Stimulated activated CD8-positive, alpha-beta memory T cell treated with anti-CD3 and anti-CD28 coated beads, Interleukin-15, amount 100 ng/mL, for 1 hour (primary cell): Measurements from ENCODE around the gene HEXIM1.
A peak's percentile ranks its signal among the peaks of the same experiment; 100 is the strongest.

Experiments
- DNase-seq: peaks from one replicate; pipeline ENCODE4 v3.0.0-alpha.2; 2020; ENCODE audit warnings: low read depth

The HEXIM1 gene

GRCh38 chr17:45147581-45148182 lies 593 bp upstream of the HEXIM1 start:
- peak; percentile 44 for DNase-seq

GRCh38 chr17:45149037-45149668 lies 878 bp downstream of the HEXIM1 start:
- no peak for DNase-seq

- no peak for DNase-seq
Measured at GRCh38 chr17:45149669-45150664, 1.7 kb downstream of the HEXIM1 start.

- DNase-seq, result no peak
Measured at GRCh38 chr17:45150911-45151809, 2.9 kb downstream of the HEXIM1 start.

GRCh38 chr17:45155029-45155428 lies 6.8 kb downstream of the HEXIM1 start:
- no peak for DNase-seq

GRCh38 chr17:45155483-45155882 lies 7.2 kb downstream of the HEXIM1 start:
- no peak for DNase-seq

GRCh38 chr17:45156242-45156641 lies 8.0 kb downstream of the HEXIM1 start:
- no peak for DNase-seq

GRCh38 chr17:45160447-45161287 lies 12.4 kb downstream of the HEXIM1 start:
- no peak for DNase-seq

GRCh38 chr17:45161288-45162024 lies 13.2 kb downstream of the HEXIM1 start, which contains the start of gene HEXIM2:
Gene HEXIM2, plus strand, starts transcription at chr17:45161875. Its CDS starts 919 bp downstream, at chr17:45162794.
- DNase-seq, result peak; percentile 99

GRCh38 chr17:45162025-45162687 lies 13.9 kb downstream of the HEXIM1 start:
- DNase-seq, result no peak

GRCh38 chr17:45164734-45165269 lies 16.5 kb downstream of the HEXIM1 start:
- no peak for DNase-seq

- DNase-seq, result no peak
Measured at GRCh38 chr17:45168991-45169752, 20.9 kb downstream of the HEXIM1 start.

GRCh38 chr17:45170280-45170930 lies 22.1 kb downstream of the HEXIM1 start:
- DNase-seq, result no peak

GRCh38 chr17:45170931-45171337 lies 22.7 kb downstream of the HEXIM1 start:
- no peak for DNase-seq

- no peak for DNase-seq
Measured at GRCh38 chr17:45171338-45172231, 23.3 kb downstream of the HEXIM1 start.

GRCh38 chr17:45172232-45172540 lies 23.9 kb downstream of the HEXIM1 start:
- no peak for DNase-seq
